ENCODE results near the gene MR1.

- TF ChIP-seq CTCF (IDR thresholded peaks at IDR 0.05 in 2 of 3, conservative IDR thresholded peaks at IDR 0.05 in 1 of 3; ENCODE audit: borderline replicate concordance in 1 of 3, insufficient read depth in 1 of 3, low read depth in 2 of 3, low read length in 2 of 3) (no peak), SRF (IDR thresholded peaks at IDR 0.05; ENCODE audit: low read depth) (no peak), POLR2A (IDR thresholded peaks at IDR 0.05; ENCODE audit: borderline replicate concordance, extremely low read depth, insufficient read depth, insufficient read length) (no peak), POLR2AphosphoS5 (IDR thresholded peaks at IDR 0.05; ENCODE audit: low read depth, low read length) (no peak), YY1 (IDR thresholded peaks at IDR 0.05; ENCODE audit: extremely low read depth, insufficient replicate concordance, low read depth, low read length) (no peak), ZFX (IDR thresholded peaks at IDR 0.05) (no peak), EGR1 (IDR thresholded peaks at IDR 0.05; ENCODE audit: low read depth) (no peak), MAX (IDR thresholded peaks at IDR 0.05) (no peak), EZH2 (IDR thresholded peaks at IDR 0.05) (no peak), CBX3 (IDR thresholded peaks at IDR 0.05; ENCODE audit: low read depth) (no peak), CEBPB (IDR thresholded peaks at IDR 0.05; ENCODE audit: low read depth) (no peak), FOSL1 (IDR thresholded peaks at IDR 0.05; ENCODE audit: low read depth) (no peak)
- TF ChIP-seq, protein P1, sequence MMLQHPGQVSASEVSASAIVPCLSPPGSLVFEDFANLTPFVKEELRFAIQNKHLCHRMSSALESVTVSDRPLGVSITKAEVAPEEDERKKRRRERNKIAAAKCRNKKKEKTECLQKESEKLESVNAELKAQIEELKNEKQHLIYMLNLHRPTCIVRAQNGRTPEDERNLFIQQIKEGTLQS (IDR thresholded peaks at IDR 0.05), result no peak
Measured at GRCh38 chr1:181097242-181097641, 63.5 kb downstream of the MR1 start.

Data from HCT116 (cell line).